ENCODE measurements around the gene MYBBP1A. TPM values are rescaled to one million over a fixed set of nuclear protein-coding genes. Genes with fewer than 3 reads are reported as not detected.

The MYBBP1A gene
- total and polyA plus RNA-seq, 2 of the 13 experiments (the other 11 are each of a cell fraction or from before 2014, with no cell fraction given), result 18.6 to 54.8 TPM

DNA sequence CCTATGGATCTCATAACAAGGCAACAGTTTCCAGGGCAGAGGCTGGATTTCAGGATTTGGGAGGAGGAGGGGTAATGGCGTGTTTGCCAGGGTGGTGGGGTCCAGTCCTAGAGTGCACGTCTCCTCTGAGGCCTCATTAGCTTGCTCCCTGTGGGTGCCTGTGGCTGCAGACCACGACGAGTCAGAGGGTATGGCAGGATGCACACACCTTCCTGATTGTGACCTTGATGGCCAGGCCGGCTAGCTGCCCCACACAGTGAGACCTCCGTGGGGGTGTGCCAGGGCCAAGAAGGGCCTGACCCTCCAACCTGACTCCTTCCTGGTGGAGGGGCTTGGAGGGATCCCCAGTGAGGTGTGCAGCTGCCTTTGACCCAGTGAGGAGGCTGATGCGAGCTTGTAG is 25.1 kb upstream of the MYBBP1A start:
- no peak overlapping the region for H2AFZ ChIP-seq (ENCODE audit: low read length)
- no TSS peak for BruUV-seq (replicated peaks)
- no peaks in the 10 kb centered on the region for H4K20me1 ChIP-seq (ENCODE audit: insufficient read depth, low read length)
- 0 out of 2 replicates have a peak overlapping the region, but pooled peaks have one; percentile 16 for H3K4me2 ChIP-seq (ENCODE audit: low read depth, low read length)
- H3K4me3 ChIP-seq (replicated peaks in 1 of 3; ENCODE audit: insufficient read depth in 1 of 3, low read depth in 2 of 3, low read length in 3 of 3), result no peak overlapping the region
- intact Hi-C loops (cut with micrococcal nuclease; ENCODE audit: unreplicated experiment) (no loop called here), in situ Hi-C loops (cut with HindIII; ENCODE audit: extremely low pct_ligation_motif_present, low pct_unique_long_range_greater_than_20kb) (no loop called here)
- ChIA-PET CTCF (ENCODE audit: low intra/inter-chr PET ratio, low total read pairs) (no interaction called here), POLR2A (no interaction called here)
- WGBS (ENCODE audit: low lambda C conversion rate), result 28% methylated on average over 3 of the region's 7 CpGs
- H3K9ac ChIP-seq (ENCODE audit: insufficient read depth, low read depth, low read length), result no peak overlapping the region
- H3K27ac ChIP-seq (ENCODE audit: extremely low read length, insufficient read depth, low read length), result no peak overlapping the region
- no peaks in the 10 kb centered on the region for H3K36me3 ChIP-seq (replicated peaks in 1 of 2; ENCODE audit: control insufficient read depth in 1 of 2, insufficient read depth in 2 of 2, low read length in 2 of 2)
- no peak for FAIRE-seq
- no peak for DNase-seq (ENCODE audit: low spot score)
- H3K9me3 ChIP-seq (ENCODE audit: low read length), result no peaks in the 10 kb centered on the region
- ATAC-seq, result no peak
- peaks cover 72% of the 10 kb centered on the region for H3K4me1 ChIP-seq (ENCODE audit: insufficient read depth, low read length)
- peaks cover 2 to 34% of the 10 kb centered on the region in 2 experiments; a peak in 4 of 5 replicates for H3K27me3 ChIP-seq (ENCODE audit: control insufficient read depth in 1 of 2, insufficient read depth in 2 of 2, low read length in 2 of 2)
- no peaks in the 10 kb centered on the region for H3K79me2 ChIP-seq (ENCODE audit: insufficient read depth, low read length)
- TF ChIP-seq ZNF326 (CRISPR knock-in tag; IDR thresholded peaks at IDR 0.05; ENCODE audit: borderline replicate concordance) (no peak), RFX1 (IDR thresholded peaks at IDR 0.05) (no peak), ZNF329 (CRISPR knock-in tag; IDR thresholded peaks at IDR 0.05; ENCODE audit: low read depth) (no peak), ZNF264 (CRISPR knock-in tag; IDR thresholded peaks at IDR 0.05) (no peak), NBN (conservative IDR thresholded peaks at IDR 0.05) (no peak), ZNF224 (CRISPR knock-in tag; IDR thresholded peaks at IDR 0.05) (no peak), ZFAT (CRISPR knock-in tag; conservative IDR thresholded peaks at IDR 0.05) (no peak), POLR2A (IDR thresholded peaks at IDR 0.05; ENCODE audit: insufficient read depth in 1 of 2, low read depth in 2 of 2, low read length in 2 of 2) (no peak), ZNF564 (CRISPR knock-in tag; IDR thresholded peaks at IDR 0.05) (no peak), ZNF160 (CRISPR knock-in tag; IDR thresholded peaks at IDR 0.05) (no peak), MTF2 (CRISPR knock-in tag; IDR thresholded peaks at IDR 0.05; ENCODE audit: borderline replicate concordance) (no peak)
- TF ChIP-seq, protein P1, sequence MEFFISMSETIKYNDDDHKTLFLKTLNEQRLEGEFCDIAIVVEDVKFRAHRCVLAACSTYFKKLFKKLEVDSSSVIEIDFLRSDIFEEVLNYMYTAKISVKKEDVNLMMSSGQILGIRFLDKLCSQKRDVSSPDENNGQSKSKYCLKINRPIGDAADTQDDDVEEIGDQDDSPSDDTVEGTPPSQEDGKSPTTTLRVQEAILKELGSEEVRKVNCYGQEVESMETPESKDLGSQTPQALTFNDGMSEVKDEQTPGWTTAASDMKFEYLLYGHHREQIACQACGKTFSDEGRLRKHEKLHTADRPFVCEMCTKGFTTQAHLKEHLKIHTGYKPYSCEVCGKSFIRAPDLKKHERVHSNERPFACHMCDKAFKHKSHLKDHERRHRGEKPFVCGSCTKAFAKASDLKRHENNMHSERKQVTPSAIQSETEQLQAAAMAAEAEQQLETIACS (CRISPR knock-in tag; IDR thresholded peaks at IDR 0.05), result no peak
- TF ChIP-seq, protein P2, sequence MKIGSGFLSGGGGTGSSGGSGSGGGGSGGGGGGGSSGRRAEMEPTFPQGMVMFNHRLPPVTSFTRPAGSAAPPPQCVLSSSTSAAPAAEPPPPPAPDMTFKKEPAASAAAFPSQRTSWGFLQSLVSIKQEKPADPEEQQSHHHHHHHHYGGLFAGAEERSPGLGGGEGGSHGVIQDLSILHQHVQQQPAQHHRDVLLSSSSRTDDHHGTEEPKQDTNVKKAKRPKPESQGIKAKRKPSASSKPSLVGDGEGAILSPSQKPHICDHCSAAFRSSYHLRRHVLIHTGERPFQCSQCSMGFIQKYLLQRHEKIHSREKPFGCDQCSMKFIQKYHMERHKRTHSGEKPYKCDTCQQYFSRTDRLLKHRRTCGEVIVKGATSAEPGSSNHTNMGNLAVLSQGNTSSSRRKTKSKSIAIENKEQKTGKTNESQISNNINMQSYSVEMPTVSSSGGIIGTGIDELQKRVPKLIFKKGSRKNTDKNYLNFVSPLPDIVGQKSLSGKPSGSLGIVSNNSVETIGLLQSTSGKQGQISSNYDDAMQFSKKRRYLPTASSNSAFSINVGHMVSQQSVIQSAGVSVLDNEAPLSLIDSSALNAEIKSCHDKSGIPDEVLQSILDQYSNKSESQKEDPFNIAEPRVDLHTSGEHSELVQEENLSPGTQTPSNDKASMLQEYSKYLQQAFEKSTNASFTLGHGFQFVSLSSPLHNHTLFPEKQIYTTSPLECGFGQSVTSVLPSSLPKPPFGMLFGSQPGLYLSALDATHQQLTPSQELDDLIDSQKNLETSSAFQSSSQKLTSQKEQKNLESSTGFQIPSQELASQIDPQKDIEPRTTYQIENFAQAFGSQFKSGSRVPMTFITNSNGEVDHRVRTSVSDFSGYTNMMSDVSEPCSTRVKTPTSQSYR (CRISPR knock-in tag; IDR thresholded peaks at IDR 0.05; ENCODE audit: borderline replicate concordance), result no peak
- TF ChIP-seq, protein P3, sequence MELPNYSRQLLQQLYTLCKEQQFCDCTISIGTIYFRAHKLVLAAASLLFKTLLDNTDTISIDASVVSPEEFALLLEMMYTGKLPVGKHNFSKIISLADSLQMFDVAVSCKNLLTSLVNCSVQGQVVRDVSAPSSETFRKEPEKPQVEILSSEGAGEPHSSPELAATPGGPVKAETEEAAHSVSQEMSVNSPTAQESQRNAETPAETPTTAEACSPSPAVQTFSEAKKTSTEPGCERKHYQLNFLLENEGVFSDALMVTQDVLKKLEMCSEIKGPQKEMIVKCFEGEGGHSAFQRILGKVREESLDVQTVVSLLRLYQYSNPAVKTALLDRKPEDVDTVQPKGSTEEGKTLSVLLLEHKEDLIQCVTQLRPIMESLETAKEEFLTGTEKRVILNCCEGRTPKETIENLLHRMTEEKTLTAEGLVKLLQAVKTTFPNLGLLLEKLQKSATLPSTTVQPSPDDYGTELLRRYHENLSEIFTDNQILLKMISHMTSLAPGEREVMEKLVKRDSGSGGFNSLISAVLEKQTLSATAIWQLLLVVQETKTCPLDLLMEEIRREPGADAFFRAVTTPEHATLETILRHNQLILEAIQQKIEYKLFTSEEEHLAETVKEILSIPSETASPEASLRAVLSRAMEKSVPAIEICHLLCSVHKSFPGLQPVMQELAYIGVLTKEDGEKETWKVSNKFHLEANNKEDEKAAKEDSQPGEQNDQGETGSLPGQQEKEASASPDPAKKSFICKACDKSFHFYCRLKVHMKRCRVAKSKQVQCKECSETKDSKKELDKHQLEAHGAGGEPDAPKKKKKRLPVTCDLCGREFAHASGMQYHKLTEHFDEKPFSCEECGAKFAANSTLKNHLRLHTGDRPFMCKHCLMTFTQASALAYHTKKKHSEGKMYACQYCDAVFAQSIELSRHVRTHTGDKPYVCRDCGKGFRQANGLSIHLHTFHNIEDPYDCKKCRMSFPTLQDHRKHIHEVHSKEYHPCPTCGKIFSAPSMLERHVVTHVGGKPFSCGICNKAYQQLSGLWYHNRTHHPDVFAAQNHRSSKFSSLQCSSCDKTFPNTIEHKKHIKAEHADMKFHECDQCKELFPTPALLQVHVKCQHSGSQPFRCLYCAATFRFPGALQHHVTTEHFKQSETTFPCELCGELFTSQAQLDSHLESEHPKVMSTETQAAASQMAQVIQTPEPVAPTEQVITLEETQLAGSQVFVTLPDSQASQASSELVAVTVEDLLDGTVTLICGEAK (IDR thresholded peaks at IDR 0.05), result no peak
- TF ChIP-seq, protein P3 (CRISPR knock-in tag; IDR thresholded peaks at IDR 0.05), result no peak
